Right lobe of liver (tissue), 6 donors: ENCODE measurements around the gene ANOS1. TPM values are rescaled to one million over a fixed set of nuclear protein-coding genes. Genes with fewer than 3 reads are reported as not detected.
"Not testable (repeated sequence)": the region's sequence is repeated elsewhere in the genome, so short reads cannot be mapped to it uniquely, and the experiment has no call there.

Source experiments
- ATAC-seq, 4 donors: fragments of 200-7000 bp; cut with Tn5 transposase; one replicate each; pipeline ENCODE4 v1.9.1; 2020; ENCODE audit warnings: mild to moderate bottlenecking in 4 of 4, moderate library complexity in 4 of 4
- DNase-seq, 3 donors: peaks; one replicate each; pipeline ENCODE4 v3.0.0-alpha.2; 2020
- H3K27ac ChIP-seq, 3 donors: fragments of 200-600 bp; one replicate each; pipeline ENCODE4 v1.8.0; 2022
- H3K27me3 ChIP-seq, 2 donors: fragments of 200-600 bp; one replicate each; pipeline ENCODE4 v1.8.0; 2022
- H3K36me3 ChIP-seq, 4 donors: fragments of 200-600 bp; sonication (generic) in 1 of 4; one replicate each; pipeline versions ENCODE4 v1.5.1 to v1.8.0; 2017 to 2022; ENCODE audit warnings: control low read depth in 1 of 4
- H3K4me1 ChIP-seq, 4 donors: fragments of 200-600 bp; sonication (generic) in 1 of 4; one replicate each; pipeline versions ENCODE4 v1.5.1 to v1.8.0; 2017 to 2022; ENCODE audit warnings: control low read depth in 1 of 4
- H3K4me3 ChIP-seq, 3 donors: fragments of 200-600 bp; one replicate each; pipeline ENCODE4 v1.8.0; 2022
- H3K9me3 ChIP-seq, 4 donors: fragments of 200-600 bp; sonication (generic) in 1 of 4; one replicate each; pipeline versions ENCODE4 v1.5.1 to v1.8.0; 2017 to 2022; ENCODE audit warnings: control low read depth in 1 of 4
- CTCF ChIP-seq, 4 donors: fragments of 200-600 bp in 3 of 4; fragments of 450-650 bp in 1 of 4; IDR thresholded peaks; one replicate each; pipeline versions ENCODE4 v1.5.1 to v1.8.0; 2016 to 2022; ENCODE audit warnings: antibody characterized with exemption in 4 of 4, mild to moderate bottlenecking in 2 of 4
- POLR2A ChIP-seq: fragments of 450-650 bp; IDR thresholded peaks from one replicate; pipeline ENCODE4 v1.6.1; 2017; ENCODE audit warnings: antibody characterized with exemption, mild to moderate bottlenecking
- WGBS: methylation state at CpG from one replicate; pipeline ENCODE4 v1.1.6; 2018; ENCODE audit warnings: low coverage, low lambda C conversion rate; ENCODE audit not compliant: insufficient coverage; ENCODE audit errors: missing lambda C conversion rate; 5-methylcytosine and 5-hydroxymethylcytosine counted together
- intact Hi-C, 2 donors: fragments of 100-400 bp; cut with DNase I; formaldehyde crosslinking; loops; one replicate each; pipeline versions ENCODE4 v1.11.2 to v1.14.1; 2022
- long read RNA-seq: library from polyadenylated mRNA; unstranded; transcript quantifications from one replicate; pipeline ENCODE4 v2.0.0, GENCODE V29; 2019
- total RNA-seq, 6 experiments: library from RNA; depleted of rRNA in 2 of 6; stranded (reverse); fragments of >200 nt in 2 of 6; fragmentation: NEBNext Ultra II Directional in 3 of 6; extraction: Animal tissue kit (Norgen Biotek cat#: 25700) in 3 of 6; gene quantifications; one replicate each; pipeline versions ENCODE4 v1.1.0 to v1.2.4, GENCODE V29; 2016 to 2023
- donor health status: DM: no; HTN: yes; CAD: no.
- donor health status: DM: no; HTN: no; CAD: no.
- donor health status: DM: no; HTN: no; CAD: no.
- donor health status: DM: no; HTN: yes; CAD: no.
- donor health status: DM: no; HTN: yes; CAD: no.

The ANOS1 gene
- under 1 TPM; 0.22 to 0.81 (median 0.55) TPM for total RNA-seq
- long read RNA-seq, result 0 reads

- no peak within 1 kb of the TSS for H3K27ac ChIP-seq
- ATAC-seq (peak; percentile 54 to 76 (median 74)), DNase-seq (peak in 2 of 3 donors; percentile 37 to 44)
- no peak for TF ChIP-seq POLR2A
- TF ChIP-seq CTCF (IDR thresholded peaks at IDR 0.05), result no peak
- peaks cover 0 to 10% (median 0%) of the 10 kb centered on the region in 4 donors for H3K4me1 ChIP-seq
- H3K36me3 ChIP-seq, result no peaks in the 10 kb centered on the region
- intact Hi-C loops, result loop anchor here in 1 of 2 donors (10.0 kb wide), 1 partner anchor 737 kb away; no protein-coding TSS in a partner anchor
- no peaks in the 10 kb centered on the region for H3K9me3 ChIP-seq
- peaks cover 0 to 3% of the 10 kb centered on the region in 2 donors for H3K27me3 ChIP-seq
- peak within 1 kb of the TSS in 2 of 3 donors; percentile 30 to 47 for H3K4me3 ChIP-seq
- no CpG with 5 or more reads among the region's 88 CpGs for WGBS
Measured at GRCh38 chrX:8731559-8732395, at the start of gene ANOS1. TSS of gene ANOS1 (minus strand) at chrX:8732137. CDS start at chrX:8732036, 101 bp downstream.

GRCh38 chrX:8773117-8773516 lies 41.2 kb upstream of the ANOS1 start:
- Histone ChIP-seq H3K36me3 (no peaks in the 10 kb centered on the region), H3K9me3 (no peaks in the 10 kb centered on the region), H3K27me3 (peaks cover 0 to 9% of the 10 kb centered on the region in 2 donors), H3K4me3 (no peak overlapping the region), H3K4me1 (no peaks in the 10 kb centered on the region), H3K27ac (no peak overlapping the region)
- intact Hi-C loops, result no loop called here
- no peak for ATAC-seq
- WGBS, result 47% methylated on average over 3 of the region's 5 CpGs
- TF ChIP-seq CTCF (IDR thresholded peaks at IDR 0.05), result no peak
- TF ChIP-seq POLR2A, result no peak
- no peak for DNase-seq

GRCh38 chrX:8760021-8760420 lies 28.1 kb upstream of the ANOS1 start:
- DNase-seq, result no peak

GRCh38 chrX:8758706-8759105 lies 26.8 kb upstream of the ANOS1 start:
- ATAC-seq, intact Hi-C loops: not testable (repeated sequence)

More at GRCh38 chrX:8760021-8760420, 28.1 kb upstream of the ANOS1 start:
- Histone ChIP-seq H3K9me3 (no peaks in the 10 kb centered on the region), H3K4me1 (no peaks in the 10 kb centered on the region), H3K27ac (no peak overlapping the region), H3K4me3 (no peak overlapping the region), H3K36me3 (no peaks in the 10 kb centered on the region), H3K27me3 (no peaks in the 10 kb centered on the region)
- 67% methylated on average over 2 of the region's 2 CpGs for WGBS
- TF ChIP-seq CTCF (IDR thresholded peaks at IDR 0.05) (no peak), POLR2A (no peak)
- no peak for ATAC-seq
- intact Hi-C loops, result no loop called here

GRCh38 chrX:8757609-8758389 lies 25.9 kb upstream of the ANOS1 start:
- intact Hi-C loops, H3K27me3 ChIP-seq: not testable (repeated sequence)

More at GRCh38 chrX:8758706-8759105, 26.8 kb upstream of the ANOS1 start:
- not testable (repeated sequence) for H3K4me3 ChIP-seq, H3K27ac ChIP-seq, DNase-seq, H3K4me1 ChIP-seq, H3K27me3 ChIP-seq, H3K36me3 ChIP-seq, H3K9me3 ChIP-seq
- WGBS, result 58% methylated on average over 5 of the region's 5 CpGs

More at GRCh38 chrX:8757609-8758389, 25.9 kb upstream of the ANOS1 start:
- not testable (repeated sequence) for H3K4me3 ChIP-seq, H3K36me3 ChIP-seq, ATAC-seq, H3K4me1 ChIP-seq, H3K27ac ChIP-seq, DNase-seq, H3K9me3 ChIP-seq
- WGBS, result 51% methylated on average over 7 of the region's 7 CpGs
